HFFc6 (cell line): Measurements from ENCODE around the gene TTC7B. TPM values are rescaled to one million over a fixed set of nuclear protein-coding genes. Genes with fewer than 3 reads are reported as not detected.

ENCODE experiments used
- DNase-seq: peaks from one replicate; pipeline ENCODE4 v3.0.0-alpha.2; 2018
- H3K27ac Mint-ChIP-seq: 2 replicates; pipeline ENCODE4 v1.8.0; 2020; ENCODE audit warnings: mild to moderate bottlenecking, mixed read lengths
- H3K27me3 Mint-ChIP-seq: 2 replicates; pipeline ENCODE4 v1.8.0; 2021; ENCODE audit warnings: mild to moderate bottlenecking, moderate library complexity, mixed read lengths; ENCODE audit not compliant: insufficient read depth
- H3K36me3 Mint-ChIP-seq: 2 replicates; pipeline ENCODE4 v1.8.0; 2021; ENCODE audit warnings: low read depth, mixed read lengths
- H3K4me1 Mint-ChIP-seq: 2 replicates; pipeline ENCODE4 v1.8.0; 2020; ENCODE audit warnings: low read depth, mixed read lengths
- H3K4me3 Mint-ChIP-seq: 2 replicates; pipeline ENCODE4 v1.8.0; 2020; ENCODE audit warnings: mild to moderate bottlenecking, moderate library complexity, mixed read lengths
- H3K9me3 Mint-ChIP-seq: 2 replicates; pipeline ENCODE4 v1.8.0; 2020; ENCODE audit warnings: mild to moderate bottlenecking, mixed read lengths
- CTCF ChIP-seq: fragments of 200-600 bp; sonication (generic); IDR thresholded peaks from 2 replicates; pipeline ENCODE4 v1.5.0; 2021; ENCODE audit warnings: antibody characterized with exemption, mild to moderate bottlenecking
- total RNA-seq, 6 experiments: library from RNA; stranded (reverse); fragmentation: NEBNext Ultra II Directional; extraction: Animal tissue kit (Norgen Biotek cat#: 25700); gene quantifications; 2 replicates in 1 of 6; 3 replicates in 5 of 6; pipeline ENCODE4 v1.2.3, GENCODE V29; 2021

Gene TTC7B
- total RNA-seq, 6 experiments from 2014 or later = 34.6 to 46.9 (median 40.9) TPM

DNA sequence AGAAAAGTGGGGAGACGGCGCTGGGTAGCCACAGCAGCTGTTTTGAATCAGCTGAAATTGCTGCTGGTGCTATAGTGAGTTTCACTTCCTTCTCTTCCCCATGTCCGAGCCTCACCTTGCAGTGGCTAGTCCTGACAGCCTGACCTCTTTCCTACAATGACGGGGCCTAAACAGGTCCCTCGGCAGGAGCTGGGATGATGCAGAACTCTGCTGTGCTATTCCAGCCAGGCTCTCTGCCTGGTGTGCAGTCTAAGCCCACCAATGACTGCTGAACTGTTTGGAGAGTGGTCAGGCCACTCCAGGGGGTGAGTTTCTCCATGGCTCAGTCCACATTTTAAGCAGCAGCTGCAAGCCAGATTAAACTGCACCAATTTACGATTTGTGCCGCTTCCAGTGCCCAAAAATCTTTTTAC lies 207.3 kb downstream of the TTC7B start:
- Mint-ChIP-seq H3K27me3 (no peaks in the 10 kb centered on the region), H3K9me3 (no peaks in the 10 kb centered on the region), H3K4me1 (no peaks in the 10 kb centered on the region), H3K27ac (no peak overlapping the region), H3K4me3 (no peak overlapping the region), H3K36me3 (no peaks in the 10 kb centered on the region)
- no peak for DNase-seq
- no peak for TF ChIP-seq CTCF

GRCh38 chr14:90608281-90608680 lies 207.9 kb downstream of the TTC7B start:
- H3K4me3 Mint-ChIP-seq = no peak overlapping the region
- DNase-seq = no peak
- H3K27me3 Mint-ChIP-seq = no peaks in the 10 kb centered on the region
- H3K36me3 Mint-ChIP-seq = no peaks in the 10 kb centered on the region
- TF ChIP-seq CTCF = no peak
- no peaks in the 10 kb centered on the region for H3K4me1 Mint-ChIP-seq
- no peaks in the 10 kb centered on the region for H3K9me3 Mint-ChIP-seq
- H3K27ac Mint-ChIP-seq = no peak overlapping the region

GRCh38 chr14:90607141-90607540 lies 209.1 kb downstream of the TTC7B start:
- H3K4me1 Mint-ChIP-seq = no peaks in the 10 kb centered on the region

DNA sequence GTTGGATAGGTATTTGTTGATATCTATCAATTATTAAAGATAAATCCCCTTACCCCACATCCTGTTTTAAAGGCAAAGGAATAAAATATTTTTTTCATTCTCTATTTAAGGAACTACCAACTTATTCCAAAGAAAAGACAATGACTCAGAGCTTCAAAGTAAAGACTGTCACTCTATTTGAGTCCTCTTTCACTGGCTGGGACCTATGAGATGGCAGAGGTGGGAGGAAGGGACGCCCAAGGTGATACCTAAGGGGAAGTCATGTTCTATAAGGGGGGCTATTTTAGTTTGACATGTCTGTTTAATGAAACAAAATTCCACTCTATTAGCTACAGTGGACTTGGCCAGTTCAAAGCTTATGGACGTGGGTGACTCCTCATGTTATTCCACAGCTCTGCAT lies 209.8 kb downstream of the TTC7B start:
- DNase-seq = no peak
- Mint-ChIP-seq H3K27ac (no peak overlapping the region), H3K36me3 (no peaks in the 10 kb centered on the region), H3K27me3 (no peaks in the 10 kb centered on the region; the same call in 1 of the 2 replicates), H3K4me3 (no peak overlapping the region), H3K4me1 (peaks cover 4% of the 10 kb centered on the region), H3K9me3 (no peaks in the 10 kb centered on the region)
- no peak for TF ChIP-seq CTCF

More at GRCh38 chr14:90607141-90607540, 209.1 kb downstream of the TTC7B start:
- no peak for DNase-seq
- no peaks in the 10 kb centered on the region for H3K9me3 Mint-ChIP-seq
- no peaks in the 10 kb centered on the region for H3K27me3 Mint-ChIP-seq
- no peak overlapping the region for H3K4me3 Mint-ChIP-seq
- TF ChIP-seq CTCF = no peak
- no peaks in the 10 kb centered on the region for H3K36me3 Mint-ChIP-seq
- no peak overlapping the region for H3K27ac Mint-ChIP-seq

DNA sequence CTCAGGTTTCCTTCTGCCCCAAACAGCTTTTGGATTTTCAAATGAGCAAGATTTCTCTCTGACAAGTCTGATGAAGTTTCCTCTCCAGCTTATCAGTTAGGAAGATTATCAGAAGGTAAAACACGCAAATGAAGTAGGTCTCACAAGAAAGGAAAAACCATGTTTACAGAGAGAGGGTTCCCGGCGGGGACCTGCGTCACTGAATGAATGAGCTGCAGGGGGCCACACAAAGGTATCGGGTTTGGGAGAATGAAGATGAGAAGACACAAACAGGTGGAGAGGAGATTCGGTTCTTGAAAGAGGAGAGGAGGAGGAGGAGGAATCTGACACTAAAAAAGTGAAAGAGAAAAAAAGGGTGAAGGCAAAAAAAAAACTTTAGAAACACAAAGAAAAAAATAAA lies 210.8 kb downstream of the TTC7B start:
- Mint-ChIP-seq H3K9me3 (no peaks in the 10 kb centered on the region), H3K4me1 (peaks cover 8% of the 10 kb centered on the region), H3K27me3 (no peaks in the 10 kb centered on the region; the same call in 1 of the 2 replicates), H3K4me3 (no peak overlapping the region), H3K27ac (no peak overlapping the region), H3K36me3 (no peaks in the 10 kb centered on the region)
- no peak for DNase-seq
- TF ChIP-seq CTCF = no peak

- H3K4me1 Mint-ChIP-seq = peaks cover 19% of the 10 kb centered on the region
- no peaks in the 10 kb centered on the region; the same call in none of the 2 replicates for H3K27me3 Mint-ChIP-seq
- H3K4me3 Mint-ChIP-seq = no peak overlapping the region
- no peaks in the 10 kb centered on the region for H3K9me3 Mint-ChIP-seq
- H3K27ac Mint-ChIP-seq = no peak overlapping the region
- no peaks in the 10 kb centered on the region for H3K36me3 Mint-ChIP-seq
- DNase-seq = no peak
- TF ChIP-seq CTCF = no peak
These were observed 211.9 kb downstream of the TTC7B start for GRCh38 chr14:90604356-90604755.
